DND-41 (cell line): Measurements from ENCODE around the gene APOC1.
"Not testable (repeated sequence)": the region's sequence is repeated elsewhere in the genome, so short reads cannot be mapped to it uniquely, and the experiment has no call there.

Experiments used
- ATAC-seq: fragments of 200-7000 bp; cut with Tn5 transposase; 3 replicates; pipeline ENCODE4 v1.9.1; 2021; ENCODE audit warnings: low read depth; ENCODE audit not compliant: insufficient read depth
- DNase-seq: peaks from one replicate; pipeline ENCODE4 v3.0.0-alpha.2; 2020
- H2AFZ ChIP-seq: 2 replicates; pipeline ENCODE4 v1.6.0; 2012; ENCODE audit warnings: low read depth, low read length
- H3K27ac ChIP-seq: 2 replicates; pipeline ENCODE4 v1.5.1; 2012; ENCODE audit warnings: low read length, inconsistent platforms
- H3K27me3 ChIP-seq: fragments of 200-600 bp; sonication (generic); 2 replicates; pipeline ENCODE4 v1.6.0; 2012; ENCODE audit warnings: low read length, mild to moderate bottlenecking, inconsistent platforms; ENCODE audit not compliant: insufficient read depth, poor library complexity
- H3K36me3 ChIP-seq: 2 replicates; pipeline ENCODE4 v1.5.1; 2012; ENCODE audit warnings: low read length, inconsistent platforms; ENCODE audit not compliant: insufficient read depth
- H3K4me1 ChIP-seq: 2 replicates; pipeline ENCODE4 v1.5.1; 2012; ENCODE audit warnings: mild to moderate bottlenecking, low read length; ENCODE audit not compliant: insufficient read depth
- H3K4me2 ChIP-seq: 2 replicates; pipeline ENCODE4 v1.6.0; 2012; ENCODE audit warnings: mild to moderate bottlenecking, moderate library complexity, low read length, inconsistent platforms; ENCODE audit not compliant: insufficient read depth
- H3K4me3 ChIP-seq, 2 experiments: fragments of 200-600 bp in 1 of 2; shearing (Covaris generic) in 1 of 2; 2 replicates each; pipeline ENCODE4 v1.5.1; 2012 to 2016; ENCODE audit warnings: inconsistent platforms in 2 of 2, low read length in 2 of 2, mild to moderate bottlenecking in 2 of 2, low read depth in 1 of 2, moderate library complexity in 1 of 2
- H3K79me2 ChIP-seq: 2 replicates; pipeline ENCODE4 v1.6.0; 2012; ENCODE audit warnings: low read length, inconsistent platforms; ENCODE audit not compliant: insufficient read depth
- H3K9ac ChIP-seq: 2 replicates; pipeline ENCODE4 v1.6.0; 2012; ENCODE audit warnings: low read depth, mild to moderate bottlenecking, inconsistent platforms, low read length, moderate library complexity
- H3K9me3 ChIP-seq: 2 replicates; pipeline ENCODE4 v1.5.1; 2012; ENCODE audit warnings: low read length, moderate library complexity, mild to moderate bottlenecking, inconsistent platforms; ENCODE audit not compliant: insufficient read depth, severe bottlenecking
- H4K20me1 ChIP-seq: 2 replicates; pipeline ENCODE4 v1.6.0; 2012; ENCODE audit warnings: low read length; ENCODE audit not compliant: insufficient read depth
- CTCF ChIP-seq: IDR thresholded peaks from 2 replicates; pipeline ENCODE4 v1.5.1; 2012; ENCODE audit warnings: borderline replicate concordance, low read length, moderate library complexity, mild to moderate bottlenecking; ENCODE audit not compliant: poor library complexity, severe bottlenecking; ENCODE audit errors: extremely low read depth
- EZH2 ChIP-seq: IDR thresholded peaks from 3 replicates; pipeline ENCODE4 v1.6.1; 2012; ENCODE audit warnings: borderline replicate concordance, low read depth, mild to moderate bottlenecking, moderate library complexity, low read length, inconsistent platforms; ENCODE audit not compliant: severe bottlenecking

The APOC1 gene

GRCh38 chr19:44924243-44924725, 9.9 kb downstream of the APOC1 start:
- H3K79me2 ChIP-seq, result no peaks in the 10 kb centered on the region
- no peaks in the 10 kb centered on the region for H3K9me3 ChIP-seq
- H3K27me3 ChIP-seq, result peaks cover 7% of the 10 kb centered on the region
- no peak overlapping the region for H2AFZ ChIP-seq
- no peak overlapping the region for H3K4me3 ChIP-seq
- DNase-seq (no peak), ATAC-seq (no peak)
- no peaks in the 10 kb centered on the region; the same call in 1 of the 2 replicates for H4K20me1 ChIP-seq
- no peaks in the 10 kb centered on the region for H3K36me3 ChIP-seq
- no peak overlapping the region for H3K27ac ChIP-seq
- no peak overlapping the region for H3K9ac ChIP-seq
- H3K4me2 ChIP-seq, result no peak overlapping the region
- H3K4me1 ChIP-seq, result no peaks in the 10 kb centered on the region
- TF ChIP-seq CTCF (no peak), EZH2 (no peak)

GRCh38 chr19:44925114-44925891, 10.9 kb downstream of the APOC1 start:
- no peak overlapping the region for H3K9ac ChIP-seq
- H3K4me2 ChIP-seq, result no peak overlapping the region
- no peaks in the 10 kb centered on the region for H3K9me3 ChIP-seq
- no peaks in the 10 kb centered on the region for H3K36me3 ChIP-seq
- no peak for ATAC-seq
- no peak for TF ChIP-seq EZH2
- no peak for TF ChIP-seq CTCF
- no peak for DNase-seq
- no peaks in the 10 kb centered on the region for H3K4me1 ChIP-seq
- no peaks in the 10 kb centered on the region for H3K79me2 ChIP-seq
- no peak overlapping the region for H2AFZ ChIP-seq
- H4K20me1 ChIP-seq, result no peaks in the 10 kb centered on the region; the same call in 1 of the 2 replicates
- H3K27me3 ChIP-seq, result peaks cover 7% of the 10 kb centered on the region
- no peak overlapping the region for H3K4me3 ChIP-seq
- no peak overlapping the region for H3K27ac ChIP-seq

- ATAC-seq, H4K20me1 ChIP-seq, H2AFZ ChIP-seq, H3K9me3 ChIP-seq, H3K27ac ChIP-seq, H3K9ac ChIP-seq, H3K4me1 ChIP-seq, H3K36me3 ChIP-seq, DNase-seq, H3K79me2 ChIP-seq, H3K27me3 ChIP-seq, H3K4me2 ChIP-seq, H3K4me3 ChIP-seq: not testable (repeated sequence)
Observed at GRCh38 chr19:44926245-44927077, 12.1 kb downstream of the APOC1 start.

GRCh38 chr19:44927746-44928145, 13.3 kb downstream of the APOC1 start:
- Histone ChIP-seq H3K4me1 (no peaks in the 10 kb centered on the region), H3K9me3 (no peaks in the 10 kb centered on the region), H3K79me2 (no peaks in the 10 kb centered on the region), H3K36me3 (no peaks in the 10 kb centered on the region), H3K4me2 (no peak overlapping the region), H3K9ac (no peak overlapping the region), H4K20me1 (no peaks in the 10 kb centered on the region; the same call in 1 of the 2 replicates), H3K27ac (no peak overlapping the region), H3K27me3 (peaks cover 7% of the 10 kb centered on the region), H2AFZ (no peak overlapping the region), H3K4me3 (no peak overlapping the region)
- ATAC-seq, result no peak
- no peak for DNase-seq
- TF ChIP-seq CTCF, result no peak
- no peak for TF ChIP-seq EZH2
